Activated CD4-positive, alpha-beta T cell treated with anti-CD3 and anti-CD28 coated beads, Interleukin-2, amount 50 U/mL, for 16 hours (primary cell): Measurements from ENCODE around the gene CRB3.

Experiments
- DNase-seq: peaks from one replicate; pipeline ENCODE4 v3.0.0-alpha.2; 2020

CRB3 gene

GRCh38 chr19:6470173-6470572, 6.1 kb downstream of the CRB3 start:
- no peak for DNase-seq

GRCh38 chr19:6471076-6471475, 7.0 kb downstream of the CRB3 start:
- no peak for DNase-seq

- no peak for DNase-seq
Measured at GRCh38 chr19:6472713-6473112, 8.6 kb downstream of the CRB3 start.

- DNase-seq = no peak
Measured at GRCh38 chr19:6473647-6474046, 9.6 kb downstream of the CRB3 start.

- DNase-seq = no peak
Measured at GRCh38 chr19:6475321-6476108, 11.4 kb downstream of the CRB3 start.

GRCh38 chr19:6476155-6476895, 12.3 kb downstream of the CRB3 start:
- DNase-seq = peak; percentile 75

- no peak for DNase-seq
Measured at GRCh38 chr19:6476896-6477431, 12.9 kb downstream of the CRB3 start.

- DNase-seq = no peak
Measured at GRCh38 chr19:6478815-6479214, 14.7 kb downstream of the CRB3 start.

- DNase-seq = no peak
Measured at GRCh38 chr19:6479836-6480398, 15.8 kb downstream of the CRB3 start.

GRCh38 chr19:6480848-6481415, 16.9 kb downstream of the CRB3 start:
- peak; percentile 23 for DNase-seq

- peak; percentile 79 for DNase-seq
Measured at GRCh38 chr19:6481541-6482342, 17.7 kb downstream of the CRB3 start, which contains the start of gene DENND1C. Gene DENND1C (minus strand): TSS chr19:6481787. CDS start chr19:6481695, 92 bp downstream.

GRCh38 chr19:6482343-6482686, 18.2 kb downstream of the CRB3 start:
- no peak for DNase-seq

GRCh38 chr19:6483235-6483634, 19.2 kb downstream of the CRB3 start:
- DNase-seq = no peak

GRCh38 chr19:6484230-6484629, 20.2 kb downstream of the CRB3 start:
- DNase-seq = no peak

GRCh38 chr19:6484831-6485230, 20.8 kb downstream of the CRB3 start:
- DNase-seq = no peak

GRCh38 chr19:6489278-6490061, 25.4 kb downstream of the CRB3 start:
- DNase-seq = peak; percentile 69

GRCh38 chr19:6490134-6490533, 26.1 kb downstream of the CRB3 start:
- no peak for DNase-seq

- no peak for DNase-seq
Measured at GRCh38 chr19:6491802-6492592, 27.9 kb downstream of the CRB3 start.

GRCh38 chr19:6494438-6495036, 30.5 kb downstream of the CRB3 start:
- no peak for DNase-seq

- DNase-seq = no peak
Measured at GRCh38 chr19:6495947-6496346, 31.9 kb downstream of the CRB3 start.
